GM21619 (cell line): Measurements from ENCODE around the gene TPRKB.
"Not testable (repeated sequence)": the region's sequence is repeated elsewhere in the genome, so short reads cannot be mapped to it uniquely, and the experiment has no call there.

ENCODE experiments used
- ATAC-seq: cut with Tn5 transposase; IDR thresholded peaks from one replicate; pipeline ENCODE4 v1.9.1; 2021; ENCODE audit not compliant: unreplicated experiment

TPRKB gene

DNA sequence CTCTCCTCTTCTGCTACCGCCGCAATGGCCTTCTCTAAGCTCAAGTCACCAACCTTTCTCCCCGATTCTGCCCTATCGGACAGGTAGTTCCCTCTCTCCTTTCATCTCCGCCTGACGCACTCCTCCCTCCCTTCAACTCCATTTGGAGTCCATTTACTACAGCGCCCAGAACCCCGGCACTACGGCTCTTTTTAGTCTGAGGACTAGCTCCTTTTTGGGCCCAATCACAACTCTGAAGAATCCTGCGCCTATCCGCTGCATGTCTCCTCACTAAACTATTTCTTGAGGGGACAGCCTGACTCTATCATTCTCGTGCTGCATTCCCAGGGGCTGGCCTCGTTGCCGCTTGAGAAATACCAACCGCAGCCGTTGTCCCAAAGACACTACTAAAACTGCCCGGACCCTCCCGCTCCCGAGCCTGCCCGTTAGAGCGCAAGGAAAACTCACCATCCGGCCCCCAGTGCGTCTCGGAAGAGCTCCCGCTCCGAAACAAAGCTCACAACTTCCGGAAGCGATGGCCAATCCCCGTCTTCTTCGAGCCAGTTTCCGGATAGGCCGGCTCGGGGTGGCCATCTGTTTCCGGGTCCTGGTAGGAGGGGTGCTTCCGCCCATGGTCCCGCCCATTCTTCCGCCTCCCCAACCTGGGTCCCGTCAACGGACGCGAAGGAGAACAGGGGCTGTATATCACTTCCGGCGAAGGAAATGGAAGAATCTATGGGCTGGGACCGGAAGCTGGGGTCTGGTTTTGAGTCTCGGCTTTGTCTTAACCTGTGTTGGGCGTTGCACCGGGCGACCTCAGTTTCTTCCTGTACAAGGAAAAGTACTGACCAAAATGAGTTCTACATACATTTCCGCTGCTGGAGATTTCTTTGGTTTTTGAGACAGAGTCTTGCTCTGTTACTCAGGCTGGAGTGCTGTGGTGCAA lies at the start of gene TPRKB:
Gene TPRKB, minus strand, starts transcription at position 491 of the 925 bp plus-strand sequence. CDS start 2,776 bp downstream, outside the sequence.
- peak; percentile 96 for ATAC-seq

GRCh38 chr2:73783883-73784282 lies 46.7 kb upstream of the TPRKB start, which contains the start of gene C2orf78:
Gene C2orf78 (plus strand): TSS chr2:73784183. CDS start chr2:73784310, 127 bp downstream.
- not testable (repeated sequence) for ATAC-seq

GRCh38 chr2:73783402-73783801 lies 46.3 kb upstream of the TPRKB start:
- not testable (repeated sequence) for ATAC-seq

- ATAC-seq = no peak
Measured at GRCh38 chr2:73780237-73780582, 43.1 kb upstream of the TPRKB start.

GRCh38 chr2:73779467-73780236 lies 42.5 kb upstream of the TPRKB start, which contains the start of gene DUSP11:
Gene DUSP11 (minus strand): TSS chr2:73780103. CDS start chr2:73779974, 129 bp downstream.
- peak; percentile 99 for ATAC-seq

DNA sequence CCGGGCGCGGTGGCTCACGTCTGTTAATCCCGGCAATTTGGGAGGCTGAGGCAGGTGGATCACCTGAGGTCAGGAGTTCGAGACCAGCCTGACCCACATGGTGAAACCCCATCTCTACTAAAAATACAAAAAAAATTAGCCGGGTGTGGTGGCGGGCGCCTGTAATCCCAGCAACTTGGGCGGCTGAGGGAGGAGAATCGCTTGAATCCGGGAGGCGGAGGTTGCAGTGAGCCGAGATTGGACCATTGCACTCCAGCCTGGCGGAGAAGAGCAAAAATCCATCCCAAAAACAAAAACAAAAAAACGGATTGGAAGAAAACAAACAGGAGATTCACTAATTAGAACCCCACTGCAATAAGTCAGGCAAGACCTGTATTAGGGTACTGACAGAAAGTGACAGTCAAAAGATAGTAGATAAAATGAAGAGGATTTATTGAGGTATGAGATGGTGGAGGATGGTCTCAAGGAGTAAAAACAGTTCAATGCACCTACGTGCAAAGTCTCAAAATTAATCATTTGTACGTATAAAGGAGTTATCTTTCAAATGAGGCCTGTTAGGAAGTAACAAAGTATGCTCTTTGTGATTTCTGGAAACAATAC lies 41.8 kb upstream of the TPRKB start:
- ATAC-seq = not testable (repeated sequence)

GRCh38 chr2:73776869-73777519 lies 39.8 kb upstream of the TPRKB start:
- no peak for ATAC-seq

DNA sequence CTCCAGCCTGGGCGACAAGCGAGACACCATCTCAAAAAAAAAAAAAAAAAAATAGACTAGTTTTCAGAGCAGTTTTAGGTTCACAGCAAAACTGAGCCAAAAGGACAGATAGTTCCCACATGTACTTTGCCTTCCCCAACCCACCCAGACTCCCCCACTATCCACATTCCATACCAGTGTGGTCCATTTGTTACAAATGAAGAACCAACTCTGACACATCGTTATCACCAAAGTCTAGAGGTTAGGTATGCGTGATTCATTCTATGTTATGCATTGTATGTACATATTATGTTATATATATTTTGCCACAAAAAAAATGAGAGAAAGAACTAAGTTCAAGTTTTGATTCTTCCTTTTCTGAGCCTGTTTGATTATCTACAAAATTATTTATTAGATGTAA lies 39.2 kb upstream of the TPRKB start:
- no peak for ATAC-seq

DNA sequence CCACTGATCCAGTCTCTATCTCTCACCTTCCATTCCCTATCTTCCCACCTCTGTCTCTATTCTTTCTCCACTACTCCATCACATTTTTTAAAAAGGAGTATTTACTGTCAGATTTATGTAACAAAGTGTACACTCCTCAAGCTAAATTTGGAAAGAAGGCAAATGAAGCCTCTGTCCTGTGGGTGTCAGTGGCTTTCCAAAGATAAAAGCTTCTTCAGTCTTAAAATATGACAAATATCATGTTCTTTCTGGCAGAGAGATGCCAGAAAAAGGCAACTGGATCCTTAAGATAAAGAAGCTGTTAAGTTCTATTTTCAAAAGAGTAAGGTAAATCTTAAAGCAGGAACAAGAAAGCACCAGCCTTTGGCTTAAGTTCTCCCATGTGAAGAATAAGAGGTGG lies 35.7 kb upstream of the TPRKB start:
- no peak for ATAC-seq

DNA sequence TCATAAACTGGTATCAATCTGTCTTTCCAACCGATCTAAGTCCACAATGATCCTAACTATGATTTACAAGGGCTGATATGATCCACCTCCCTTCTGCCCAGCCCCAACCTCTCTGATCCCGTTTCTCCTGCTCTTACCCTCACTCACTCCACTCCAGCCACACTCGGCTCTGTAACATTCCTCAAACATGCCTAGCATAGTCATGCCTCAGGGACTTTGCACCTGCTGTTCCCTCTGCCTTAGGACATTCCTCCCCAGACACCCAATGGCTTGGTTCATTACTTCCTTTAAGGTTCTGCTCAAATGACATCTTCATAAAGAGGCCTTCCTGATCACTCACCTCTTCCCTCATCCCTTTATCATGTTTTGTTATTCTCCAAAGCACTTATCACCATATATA lies 33.6 kb upstream of the TPRKB start:
- no peak for ATAC-seq

GRCh38 chr2:73766994-73767393 lies 29.8 kb upstream of the TPRKB start:
- ATAC-seq = no peak

GRCh38 chr2:73766349-73766748 lies 29.2 kb upstream of the TPRKB start:
- ATAC-seq = no peak

DNA sequence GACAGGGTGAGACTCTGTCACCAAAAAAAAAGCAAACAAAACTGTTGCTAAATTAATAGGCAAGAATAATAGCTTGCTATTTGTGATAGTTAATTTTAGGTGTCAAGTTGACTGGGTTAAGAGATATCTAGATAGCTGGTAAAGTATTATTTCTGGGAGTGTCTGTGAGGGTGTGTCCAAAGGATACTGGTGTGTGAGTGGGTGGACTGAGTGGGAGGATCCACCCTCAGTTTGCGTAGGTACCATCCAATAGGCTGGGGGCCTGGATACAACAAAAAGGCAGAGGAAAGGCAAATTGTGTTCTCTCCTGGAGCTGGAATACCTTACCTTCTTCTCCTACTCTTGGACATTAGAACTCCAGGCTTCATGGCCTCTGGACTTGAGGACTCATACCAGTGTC lies 27.8 kb upstream of the TPRKB start:
- no peak for ATAC-seq

DNA sequence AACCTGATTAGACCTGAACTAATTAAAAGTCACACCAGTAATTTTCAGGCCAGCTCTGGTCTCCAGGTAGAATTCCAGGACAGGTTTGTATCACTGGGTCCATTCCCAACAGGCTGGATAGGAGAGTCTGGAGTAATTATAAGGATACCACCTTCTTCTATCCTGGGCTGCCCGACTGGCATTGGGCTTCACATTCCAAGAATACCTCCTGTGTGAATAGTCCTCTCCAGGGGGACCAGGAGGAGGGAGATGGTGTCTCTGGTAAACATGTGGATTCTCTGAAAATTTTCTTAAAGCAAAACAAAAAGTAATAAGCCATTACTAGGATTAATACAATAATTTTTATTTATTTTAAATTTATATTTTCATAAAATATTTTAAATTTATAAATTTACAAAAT lies 25.4 kb upstream of the TPRKB start:
- no peak for ATAC-seq

DNA sequence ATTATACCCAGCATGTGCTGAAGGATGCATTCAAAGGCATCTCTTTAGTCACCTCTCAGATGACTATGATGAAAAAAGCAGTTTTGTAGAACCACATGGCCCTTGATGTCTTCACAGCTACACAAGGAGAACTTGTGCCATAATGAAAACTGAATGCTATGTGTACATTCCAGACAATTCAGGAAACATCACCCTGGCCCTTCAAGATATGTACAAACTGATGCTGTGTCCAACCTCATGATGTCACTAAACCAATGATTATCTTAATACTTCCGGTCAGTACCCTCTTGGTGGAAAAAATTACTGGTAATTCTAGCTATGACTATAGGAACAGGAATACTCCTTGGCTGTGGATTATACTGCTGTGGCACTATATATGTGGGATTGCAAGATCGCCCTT lies 22.8 kb upstream of the TPRKB start:
- ATAC-seq = no peak

DNA sequence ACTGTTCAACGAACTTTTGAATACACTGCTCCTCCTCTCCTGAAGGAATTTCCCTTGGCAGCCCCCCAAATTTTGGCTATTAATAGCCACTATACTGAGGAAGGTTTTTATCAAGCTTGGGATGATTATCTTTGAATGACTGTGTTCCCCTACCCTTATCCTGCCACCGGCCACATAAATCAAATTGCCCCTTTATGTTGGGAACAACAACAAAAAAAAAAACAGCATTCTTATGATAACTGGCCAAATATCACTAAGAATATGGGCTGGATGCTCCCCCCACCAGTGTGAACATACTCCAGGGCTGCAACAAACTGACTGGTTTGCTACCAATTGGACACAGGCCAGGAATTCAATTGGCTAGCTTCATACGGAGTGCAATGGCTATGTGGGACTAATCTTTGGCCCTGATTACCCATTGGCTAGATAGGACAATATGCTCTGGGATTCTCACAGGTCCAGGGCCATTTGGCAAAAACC lies 22.2 kb upstream of the TPRKB start:
- no peak for ATAC-seq

GRCh38 chr2:73754332-73754731 lies 17.2 kb upstream of the TPRKB start:
- not testable (repeated sequence) for ATAC-seq

GRCh38 chr2:73749314-73749713 lies 12.2 kb upstream of the TPRKB start:
- ATAC-seq = no peak

GRCh38 chr2:73746877-73747208 lies 9.7 kb upstream of the TPRKB start:
- no peak for ATAC-seq

DNA sequence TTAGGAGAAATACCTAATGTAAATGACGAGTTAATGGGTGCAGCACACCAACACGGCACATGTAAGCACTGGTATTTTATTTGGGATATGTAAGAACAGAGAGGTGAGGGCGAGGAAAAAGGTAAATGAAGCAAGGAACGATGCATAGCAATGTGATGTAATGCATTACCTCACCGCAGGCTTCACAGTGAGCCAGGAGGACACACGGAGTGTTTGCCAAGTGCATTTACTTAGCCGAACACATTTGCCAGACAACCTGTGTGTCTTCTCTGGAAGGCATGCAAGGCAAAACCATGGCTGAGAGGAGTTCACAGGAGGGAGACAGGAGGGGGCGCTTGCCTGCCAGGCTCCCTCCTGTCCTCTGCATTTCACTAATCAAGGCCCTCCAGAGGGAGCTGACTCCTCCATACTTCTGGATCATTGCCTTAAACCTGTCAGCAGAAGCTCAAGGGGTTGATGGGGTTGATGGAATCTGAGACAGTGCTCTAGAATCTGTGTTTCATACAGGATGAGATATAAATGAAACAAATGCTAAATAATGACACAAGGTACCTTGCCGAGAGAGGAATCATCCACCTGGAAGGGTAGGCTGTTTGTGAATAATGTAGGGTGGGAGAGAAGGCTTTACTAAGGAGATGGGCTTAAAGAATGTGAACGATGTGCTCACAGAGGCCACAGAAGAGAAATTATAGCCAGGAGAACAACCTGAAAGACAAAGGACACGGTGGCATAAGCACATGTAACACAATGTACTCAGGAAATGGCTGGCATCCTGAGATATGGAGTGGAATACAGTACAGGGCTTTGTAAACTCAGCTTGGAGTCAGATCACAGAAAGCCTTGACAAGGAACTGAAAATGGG lies 9.1 kb upstream of the TPRKB start:
- ATAC-seq = no peak
